ENCODE data around the gene FCHSD2.

The FCHSD2 gene

GRCh38 chr11:73152861-73153483 is 10.9 kb upstream of the FCHSD2 start:
- H3K36me3 ChIP-seq (ENCODE audit: insufficient read depth, low read length): no peaks in the 10 kb centered on the region
- peaks cover 98% of the 10 kb centered on the region for H3K4me1 ChIP-seq (ENCODE audit: insufficient read depth, low read length, severe bottlenecking)
- no peak overlapping the region for H2AFZ ChIP-seq (ENCODE audit: low read length)
- no peaks in the 10 kb centered on the region for H3K9me3 ChIP-seq (ENCODE audit: low read length)
- peak overlapping the region; percentile 100 for H3K27ac ChIP-seq (ENCODE audit: low read depth, low read length, poor library complexity, severe bottlenecking)
- peak overlapping the region; percentile 64 for H3K4me2 ChIP-seq (ENCODE audit: low read length)
- H3K4me3 ChIP-seq (ENCODE audit: low read depth, low read length, poor library complexity, severe bottlenecking): peak overlapping the region; percentile 31
- H3K9ac ChIP-seq (ENCODE audit: low read length): peak overlapping the region; percentile 89
- peaks cover 15% of the 10 kb centered on the region; the same call in 1 of the 2 replicates for H3F3A ChIP-seq (ENCODE audit: insufficient read depth, low read length)
- no peaks in the 10 kb centered on the region for H3K79me2 ChIP-seq (ENCODE audit: insufficient read depth, low read length)
- no peaks in the 10 kb centered on the region for H3K9me2 ChIP-seq (ENCODE audit: low read depth, low read length)
- no peaks in the 10 kb centered on the region for H4K20me1 ChIP-seq (ENCODE audit: insufficient read depth, low read length)
- H3K27me3 ChIP-seq (ENCODE audit: insufficient read depth, low read length): no peaks in the 10 kb centered on the region
- TF ChIP-seq CTCF (IDR thresholded peaks at IDR 0.05; ENCODE audit: low read length) (no peak), EZH2 (IDR thresholded peaks at IDR 0.05; ENCODE audit: borderline replicate concordance, low read length) (no peak)

- peak overlapping the region; percentile 53 for H3K4me2 ChIP-seq (ENCODE audit: low read length)
- H3F3A ChIP-seq (ENCODE audit: insufficient read depth, low read length): peaks cover 15% of the 10 kb centered on the region; the same call in 1 of the 2 replicates
- H2AFZ ChIP-seq (ENCODE audit: low read length): no peak overlapping the region
- H3K9me2 ChIP-seq (ENCODE audit: low read depth, low read length): no peaks in the 10 kb centered on the region
- H3K9ac ChIP-seq (ENCODE audit: low read length): peak overlapping the region; percentile 76
- no peaks in the 10 kb centered on the region for H3K79me2 ChIP-seq (ENCODE audit: insufficient read depth, low read length)
- no peaks in the 10 kb centered on the region for H3K9me3 ChIP-seq (ENCODE audit: low read length)
- TF ChIP-seq EZH2 (IDR thresholded peaks at IDR 0.05; ENCODE audit: borderline replicate concordance, low read length): no peak
- H3K4me1 ChIP-seq (ENCODE audit: insufficient read depth, low read length, severe bottlenecking): peaks cover 98% of the 10 kb centered on the region
- H3K27me3 ChIP-seq (ENCODE audit: insufficient read depth, low read length): no peaks in the 10 kb centered on the region
- H3K27ac ChIP-seq (ENCODE audit: low read depth, low read length, poor library complexity, severe bottlenecking): peak overlapping the region; percentile 100
- peak overlapping the region; percentile 24 for H3K4me3 ChIP-seq (ENCODE audit: low read depth, low read length, poor library complexity, severe bottlenecking)
- H3K36me3 ChIP-seq (ENCODE audit: insufficient read depth, low read length): no peaks in the 10 kb centered on the region
- no peaks in the 10 kb centered on the region for H4K20me1 ChIP-seq (ENCODE audit: insufficient read depth, low read length)
Observed at GRCh38 chr11:73152086-73152853, 10.2 kb upstream of the FCHSD2 start.

GRCh38 chr11:73151416-73151815 is 9.3 kb upstream of the FCHSD2 start:
- H2AFZ ChIP-seq (ENCODE audit: low read length): no peak overlapping the region
- H3K4me3 ChIP-seq (ENCODE audit: low read depth, low read length, poor library complexity, severe bottlenecking): peak overlapping the region; percentile 6
- no peaks in the 10 kb centered on the region for H4K20me1 ChIP-seq (ENCODE audit: insufficient read depth, low read length)
- peaks cover 15% of the 10 kb centered on the region; the same call in 1 of the 2 replicates for H3F3A ChIP-seq (ENCODE audit: insufficient read depth, low read length)
- no peaks in the 10 kb centered on the region for H3K27me3 ChIP-seq (ENCODE audit: insufficient read depth, low read length)
- no peaks in the 10 kb centered on the region for H3K9me2 ChIP-seq (ENCODE audit: low read depth, low read length)
- H3K9me3 ChIP-seq (ENCODE audit: low read length): no peaks in the 10 kb centered on the region
- H3K9ac ChIP-seq (ENCODE audit: low read length): peak overlapping the region; percentile 76
- H3K27ac ChIP-seq (ENCODE audit: low read depth, low read length, poor library complexity, severe bottlenecking): peak overlapping the region; percentile 100
- H3K36me3 ChIP-seq (ENCODE audit: insufficient read depth, low read length): no peaks in the 10 kb centered on the region
- H3K4me1 ChIP-seq (ENCODE audit: insufficient read depth, low read length, severe bottlenecking): peaks cover 98% of the 10 kb centered on the region
- no peaks in the 10 kb centered on the region for H3K79me2 ChIP-seq (ENCODE audit: insufficient read depth, low read length)
- peak overlapping the region; percentile 53 for H3K4me2 ChIP-seq (ENCODE audit: low read length)
- TF ChIP-seq CTCF (IDR thresholded peaks at IDR 0.05; ENCODE audit: low read length): no peak
- no peak for TF ChIP-seq EZH2 (IDR thresholded peaks at IDR 0.05; ENCODE audit: borderline replicate concordance, low read length)

Data from OCI-LY1 (cell line).